ENCODE results near the gene THSD4. TPM values are rescaled to one million over a fixed set of nuclear protein-coding genes. Genes with fewer than 3 reads are reported as not detected.

Gene THSD4
- total RNA-seq, 5 donors from 2014 or later (not counting 1 experiment from before 2014, with no cell fraction given), result 0.03 to 0.23 (median 0.18) TPM; not detected in 2

DNA sequence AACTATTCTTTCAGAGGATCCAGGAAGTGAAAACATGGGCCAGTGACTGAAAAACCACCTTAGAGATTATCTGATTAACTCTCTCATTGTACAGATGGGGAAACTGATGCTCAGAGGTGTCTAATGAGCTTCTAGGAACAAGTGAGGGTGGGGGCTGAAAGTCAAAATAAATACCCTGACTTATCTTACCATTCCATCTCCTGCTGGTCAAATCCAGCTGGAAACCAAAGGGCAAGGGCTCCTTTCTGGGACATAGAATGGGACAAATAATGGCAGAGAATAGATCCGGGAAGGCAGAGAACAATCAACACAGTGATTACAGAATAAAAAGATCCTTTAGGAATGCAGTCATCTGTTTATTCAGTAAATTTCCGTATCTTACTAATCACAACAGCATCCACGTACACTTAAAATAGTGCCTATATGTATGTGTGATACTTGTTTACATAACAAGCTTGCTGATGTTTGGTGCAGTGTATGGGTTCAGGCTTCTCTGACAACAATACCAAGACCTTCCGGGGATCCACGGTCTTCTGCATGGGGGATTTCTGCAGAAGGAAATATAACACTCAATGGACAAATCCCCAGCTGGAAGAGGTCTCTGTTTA is 173.2 kb downstream of the THSD4 start:
- peaks cover 0 to 4% (median 0%) of the 10 kb centered on the region in 3 donors for H3K9me3 Mint-ChIP-seq
- peaks cover 2 to 30% of the 10 kb centered on the region in 2 donors for H3K27me3 Mint-ChIP-seq
- no peaks in the 10 kb centered on the region for H3K9me3 ChIP-seq
- H3K27me3 ChIP-seq (replicated peaks in 1 of 2; ENCODE audit: control insufficient read depth in 2 of 2, extremely low read depth in 1 of 2, insufficient read depth in 2 of 2, low read length in 1 of 2), result peaks cover 2 to 5% of the 10 kb centered on the region in 2 experiments
- POLR2A ChIA-PET, result no interaction called here
- DNase-seq, result no peak
- no peaks in the 10 kb centered on the region for H3K36me3 Mint-ChIP-seq
- H3K27ac Mint-ChIP-seq, result no peak overlapping the region
- ATAC-seq (replicated peaks in 1 of 4), result no peak
- no peak overlapping the region for H3K4me3 Mint-ChIP-seq
- peaks cover 12 to 22% (median 17%) of the 10 kb centered on the region in 3 donors for H3K4me1 Mint-ChIP-seq
- H3K27ac ChIP-seq (ENCODE audit: low read length), result no peak overlapping the region
- H3K4me3 ChIP-seq (ENCODE audit: control insufficient read depth in 1 of 2, extremely low read depth in 1 of 2, low read length in 1 of 2), result no peak overlapping the region
- H3K4me1 ChIP-seq (ENCODE audit: control insufficient read depth in 1 of 2, extremely low read depth in 1 of 2, insufficient read depth in 2 of 2, low read length in 2 of 2), result peaks cover 2 to 7% of the 10 kb centered on the region in 2 experiments
- no CpG with 5 or more reads among the region's 5 CpGs for WGBS (ENCODE audit: insufficient coverage)
- CTCF ChIA-PET, result no interaction called here
- no peaks in the 10 kb centered on the region for H3K36me3 ChIP-seq (ENCODE audit: control insufficient read depth in 2 of 2, extremely low read depth in 1 of 2, insufficient read depth in 1 of 2, low read length in 1 of 2)

DNA sequence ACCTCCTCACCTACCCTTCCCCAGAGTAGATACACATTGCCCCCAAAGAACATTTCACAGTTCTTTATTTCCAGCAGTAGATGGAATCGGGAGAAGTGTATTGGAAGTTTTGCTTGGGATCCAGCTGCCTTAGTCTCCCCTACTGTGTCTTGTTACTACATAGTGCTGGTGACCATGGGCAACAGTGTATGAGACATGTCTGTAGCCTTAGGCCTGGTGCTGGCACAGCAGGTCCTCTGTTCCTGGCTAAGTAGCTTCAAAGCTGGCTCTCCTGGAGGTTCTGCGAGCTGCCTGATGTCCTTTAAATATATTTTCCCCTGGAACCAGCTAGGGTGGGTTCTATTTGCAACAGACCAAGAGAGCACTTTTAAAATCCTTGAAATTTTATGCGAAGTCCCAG is 174.7 kb downstream of the THSD4 start:
- H3K9me3 Mint-ChIP-seq, result peaks cover 0 to 4% (median 0%) of the 10 kb centered on the region in 3 donors
- Histone ChIP-seq H3K4me3 (ENCODE audit: control insufficient read depth in 1 of 2, extremely low read depth in 1 of 2, low read length in 1 of 2) (no peak overlapping the region), H3K27me3 (replicated peaks in 1 of 2; ENCODE audit: control insufficient read depth in 2 of 2, extremely low read depth in 1 of 2, insufficient read depth in 2 of 2, low read length in 1 of 2) (peaks cover 2 to 5% of the 10 kb centered on the region in 2 experiments), H3K27ac (ENCODE audit: low read length) (no peak overlapping the region), H3K36me3 (ENCODE audit: control insufficient read depth in 2 of 2, extremely low read depth in 1 of 2, insufficient read depth in 1 of 2, low read length in 1 of 2) (no peaks in the 10 kb centered on the region), H3K9me3 (no peaks in the 10 kb centered on the region), H3K4me1 (ENCODE audit: control insufficient read depth in 1 of 2, extremely low read depth in 1 of 2, insufficient read depth in 2 of 2, low read length in 2 of 2) (peaks cover 2 to 7% of the 10 kb centered on the region in 2 experiments)
- H3K4me1 Mint-ChIP-seq, result peaks cover 12 to 26% (median 17%) of the 10 kb centered on the region in 3 donors
- H3K27me3 Mint-ChIP-seq, result peaks cover 2 to 19% of the 10 kb centered on the region in 2 donors
- DNase-seq (no peak), ATAC-seq (replicated peaks in 1 of 4) (no peak)
- POLR2A ChIA-PET, result no interaction called here
- no peaks in the 10 kb centered on the region for H3K36me3 Mint-ChIP-seq
- CTCF ChIA-PET, result no interaction called here
- no peak overlapping the region for H3K27ac Mint-ChIP-seq
- H3K4me3 Mint-ChIP-seq, result no peak overlapping the region
- 60% methylated on average over 1 of the region's 3 CpGs for WGBS (ENCODE audit: insufficient coverage)

DNA sequence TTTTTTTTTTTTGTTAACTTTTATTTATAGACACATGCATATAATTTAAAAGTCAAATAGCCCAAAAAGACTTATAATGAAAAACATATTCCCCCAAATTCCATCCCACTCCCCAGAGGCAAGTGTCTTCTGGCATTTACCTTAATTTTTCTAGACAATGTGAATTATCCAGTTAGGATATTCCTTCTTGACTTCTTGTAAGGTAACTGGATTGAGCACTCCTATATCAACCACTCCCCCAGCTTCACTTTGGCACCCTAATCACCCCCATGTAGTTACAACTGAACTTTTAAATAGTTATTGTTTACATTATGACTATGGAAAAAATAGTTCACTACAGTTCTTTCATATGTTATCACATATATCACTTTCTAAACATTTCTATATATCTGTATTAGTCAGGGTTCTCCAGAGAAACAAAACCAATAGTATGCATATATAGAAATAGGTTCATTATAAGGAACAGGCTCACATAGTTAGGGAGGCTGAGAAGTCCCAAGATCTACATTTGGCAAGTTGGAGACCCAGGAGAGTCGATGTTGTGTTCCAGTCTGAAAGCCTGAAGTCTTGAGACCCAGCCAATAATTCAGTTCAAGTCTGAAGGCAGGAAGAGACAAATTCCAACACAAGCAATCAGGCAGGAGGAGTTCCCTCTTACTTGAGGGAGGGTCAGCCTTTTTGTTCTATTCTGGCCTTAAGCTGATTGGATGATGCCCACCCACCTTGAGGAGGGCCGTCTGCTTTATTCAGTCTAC is 175.8 kb downstream of the THSD4 start:
- H3K4me3 Mint-ChIP-seq, result no peak overlapping the region
- POLR2A ChIA-PET, result no interaction called here

DNA sequence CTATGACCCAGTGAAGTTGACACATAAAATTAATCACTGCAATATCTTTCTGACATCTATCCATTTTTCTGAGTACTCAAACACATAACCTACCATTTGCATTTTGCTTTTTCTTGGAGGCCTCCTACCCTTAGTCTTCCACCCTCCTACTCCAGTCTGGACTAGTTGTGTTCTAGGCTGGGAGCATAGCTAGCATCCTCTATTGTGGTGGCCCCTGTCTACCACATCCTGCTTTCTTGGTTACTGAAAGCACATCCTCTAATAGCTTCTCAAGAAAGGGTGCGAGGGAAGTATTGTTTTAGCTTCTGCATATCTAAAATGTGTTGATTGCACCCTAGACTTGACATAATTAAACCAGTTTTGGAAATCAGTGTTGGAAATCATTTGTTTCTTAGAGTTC is 176.5 kb downstream of the THSD4 start:
- peaks cover 12 to 29% (median 17%) of the 10 kb centered on the region in 3 donors for H3K4me1 Mint-ChIP-seq
- Histone ChIP-seq H3K4me3 (ENCODE audit: control insufficient read depth in 1 of 2, extremely low read depth in 1 of 2, low read length in 1 of 2) (no peak overlapping the region), H3K9me3 (no peaks in the 10 kb centered on the region), H3K27ac (ENCODE audit: low read length) (no peak overlapping the region), H3K36me3 (ENCODE audit: control insufficient read depth in 2 of 2, extremely low read depth in 1 of 2, insufficient read depth in 1 of 2, low read length in 1 of 2) (no peaks in the 10 kb centered on the region), H3K4me1 (ENCODE audit: control insufficient read depth in 1 of 2, extremely low read depth in 1 of 2, insufficient read depth in 2 of 2, low read length in 2 of 2) (peaks cover 2 to 7% of the 10 kb centered on the region in 2 experiments), H3K27me3 (replicated peaks in 1 of 2; ENCODE audit: control insufficient read depth in 2 of 2, extremely low read depth in 1 of 2, insufficient read depth in 2 of 2, low read length in 1 of 2) (peaks cover 2 to 5% of the 10 kb centered on the region in 2 experiments)
- no peaks in the 10 kb centered on the region for H3K36me3 Mint-ChIP-seq
- WGBS (ENCODE audit: insufficient coverage), result no CpG with 5 or more reads among the region's 1 CpG
- no peak overlapping the region for H3K27ac Mint-ChIP-seq
- ChIA-PET CTCF (no interaction called here), POLR2A (no interaction called here)
- DNase-seq (peak in 14 of 35 experiments; percentile 1 to 27 (median 3)), ATAC-seq (replicated peaks in 1 of 4) (peak; percentile 55 to 86 (median 59))
- H3K27me3 Mint-ChIP-seq, result peaks cover 2 to 15% of the 10 kb centered on the region in 2 donors
- no peak overlapping the region for H3K4me3 Mint-ChIP-seq
- peaks cover 0 to 4% (median 0%) of the 10 kb centered on the region in 3 donors for H3K9me3 Mint-ChIP-seq

More for the DNA sequence above, 175.8 kb downstream of the THSD4 start:
- H3K9me3 ChIP-seq, result no peaks in the 10 kb centered on the region
- 100% methylated on average over 1 of the region's 2 CpGs for WGBS (ENCODE audit: insufficient coverage)
- Mint-ChIP-seq H3K9me3 (peaks cover 0 to 4% (median 0%) of the 10 kb centered on the region in 3 donors), H3K27ac (no peak overlapping the region), H3K36me3 (no peaks in the 10 kb centered on the region), H3K4me1 (peaks cover 12 to 29% (median 17%) of the 10 kb centered on the region in 3 donors), H3K27me3 (peaks cover 2 to 19% of the 10 kb centered on the region in 2 donors)
- no peak for DNase-seq
- peaks cover 2 to 5% of the 10 kb centered on the region in 2 experiments for H3K27me3 ChIP-seq (replicated peaks in 1 of 2; ENCODE audit: control insufficient read depth in 2 of 2, extremely low read depth in 1 of 2, insufficient read depth in 2 of 2, low read length in 1 of 2)
- H3K36me3 ChIP-seq (ENCODE audit: control insufficient read depth in 2 of 2, extremely low read depth in 1 of 2, insufficient read depth in 1 of 2, low read length in 1 of 2), result no peaks in the 10 kb centered on the region
- peaks cover 2 to 7% of the 10 kb centered on the region in 2 experiments for H3K4me1 ChIP-seq (ENCODE audit: control insufficient read depth in 1 of 2, extremely low read depth in 1 of 2, insufficient read depth in 2 of 2, low read length in 2 of 2)
- ATAC-seq (replicated peaks in 1 of 4), result no peak
- no peak overlapping the region for H3K4me3 ChIP-seq (ENCODE audit: control insufficient read depth in 1 of 2, extremely low read depth in 1 of 2, low read length in 1 of 2)
- no peak overlapping the region for H3K27ac ChIP-seq (ENCODE audit: low read length)
- CTCF ChIA-PET, result no interaction called here

DNA sequence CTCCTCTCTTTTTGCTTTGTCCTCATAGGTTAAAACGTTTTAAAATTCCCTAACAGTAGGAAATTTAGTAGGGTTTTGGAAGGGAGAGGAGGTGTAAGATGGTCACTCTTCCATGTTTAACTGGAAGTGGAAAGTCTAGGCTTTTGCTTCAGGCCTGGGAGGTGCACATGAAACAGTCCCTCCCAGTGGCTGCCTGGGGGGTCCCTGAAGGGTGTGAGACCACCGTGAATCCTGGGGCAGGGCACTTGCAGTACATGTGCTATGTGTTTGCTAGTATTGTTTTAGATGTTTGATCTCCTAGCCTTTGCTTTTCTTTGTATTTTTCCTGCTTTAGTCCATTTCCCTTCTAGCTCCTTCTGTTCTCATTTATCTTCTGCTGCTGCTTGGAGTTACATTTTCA is 178.5 kb downstream of the THSD4 start:
- Mint-ChIP-seq H3K4me3 (no peak overlapping the region), H3K9me3 (peaks cover 0 to 4% (median 0%) of the 10 kb centered on the region in 3 donors), H3K4me1 (peaks cover 12 to 29% (median 17%) of the 10 kb centered on the region in 3 donors), H3K27me3 (peaks cover 0 to 9% of the 10 kb centered on the region in 2 donors), H3K36me3 (no peaks in the 10 kb centered on the region), H3K27ac (no peak overlapping the region)
- POLR2A ChIA-PET, result no interaction called here
- H3K9me3 ChIP-seq, result no peaks in the 10 kb centered on the region
- CTCF ChIA-PET, result no interaction called here
- peaks cover 2 to 7% of the 10 kb centered on the region in 2 experiments for H3K4me1 ChIP-seq (ENCODE audit: control insufficient read depth in 1 of 2, extremely low read depth in 1 of 2, insufficient read depth in 2 of 2, low read length in 2 of 2)
- 13% methylated on average over 1 of the region's 2 CpGs for WGBS (ENCODE audit: insufficient coverage)
- H3K4me3 ChIP-seq (ENCODE audit: control insufficient read depth in 1 of 2, extremely low read depth in 1 of 2, low read length in 1 of 2), result no peak overlapping the region
- ATAC-seq (replicated peaks in 1 of 4), result no peak
- no peak for DNase-seq
- no peak overlapping the region for H3K27ac ChIP-seq (ENCODE audit: low read length)
- H3K27me3 ChIP-seq (replicated peaks in 1 of 2; ENCODE audit: control insufficient read depth in 2 of 2, extremely low read depth in 1 of 2, insufficient read depth in 2 of 2, low read length in 1 of 2), result peaks cover 2 to 5% of the 10 kb centered on the region in 2 experiments
- no peaks in the 10 kb centered on the region for H3K36me3 ChIP-seq (ENCODE audit: control insufficient read depth in 2 of 2, extremely low read depth in 1 of 2, insufficient read depth in 1 of 2, low read length in 1 of 2)

DNA sequence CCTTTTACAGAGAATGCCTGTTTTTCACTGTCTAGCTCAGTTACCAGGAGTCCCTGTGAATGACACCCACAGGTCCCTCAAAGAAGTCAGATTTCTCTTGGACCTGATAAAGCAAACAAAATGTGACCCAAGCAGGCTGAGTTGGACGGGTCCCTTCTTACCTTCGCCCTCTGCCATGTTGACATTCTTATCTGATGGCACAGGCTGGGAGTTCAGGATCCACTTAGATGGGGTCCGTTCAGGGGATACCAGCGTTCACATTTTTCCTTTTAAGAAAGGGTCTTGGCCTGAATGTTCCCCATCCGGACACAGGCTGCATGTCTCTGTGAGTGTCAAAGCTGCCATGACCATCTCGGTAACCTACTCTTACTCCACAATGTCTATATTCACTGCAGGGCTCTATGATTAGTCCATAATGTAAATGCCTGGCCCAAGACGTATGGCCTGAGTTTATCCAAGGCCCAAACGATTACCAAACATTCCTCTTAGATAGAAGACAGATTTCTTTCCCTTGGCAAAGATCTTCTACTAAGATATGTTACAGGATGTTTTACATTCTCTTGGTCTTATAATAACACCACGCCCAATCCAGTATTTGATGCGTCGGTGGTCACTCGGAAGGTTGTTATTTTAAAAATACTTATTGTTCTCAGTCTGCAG is 179.1 kb downstream of the THSD4 start:
- DNase-seq (no peak), ATAC-seq (replicated peaks in 1 of 4) (no peak)
- no peak overlapping the region for H3K27ac ChIP-seq (ENCODE audit: low read length)
- CTCF ChIA-PET, result interaction anchor here in 1 of 2 donors (0.6 kb wide), 1 partner anchor 49 kb away, joined by 3 read pairs; no protein-coding TSS in a partner anchor
- POLR2A ChIA-PET, result no interaction called here
- peaks cover 0 to 14% of the 10 kb centered on the region in 2 donors for H3K27me3 Mint-ChIP-seq
- peaks cover 2 to 5% of the 10 kb centered on the region in 2 experiments for H3K27me3 ChIP-seq (replicated peaks in 1 of 2; ENCODE audit: control insufficient read depth in 2 of 2, extremely low read depth in 1 of 2, insufficient read depth in 2 of 2, low read length in 1 of 2)
- no peaks in the 10 kb centered on the region for H3K36me3 Mint-ChIP-seq
- peaks cover 12 to 29% (median 17%) of the 10 kb centered on the region in 3 donors for H3K4me1 Mint-ChIP-seq
- H3K9me3 ChIP-seq, result no peaks in the 10 kb centered on the region
- H3K36me3 ChIP-seq (ENCODE audit: control insufficient read depth in 2 of 2, extremely low read depth in 1 of 2, insufficient read depth in 1 of 2, low read length in 1 of 2), result no peaks in the 10 kb centered on the region
- H3K9me3 Mint-ChIP-seq, result peaks cover 0 to 4% (median 0%) of the 10 kb centered on the region in 3 donors
- no peak overlapping the region for H3K27ac Mint-ChIP-seq
- H3K4me3 Mint-ChIP-seq, result no peak overlapping the region
- peaks cover 2 to 7% of the 10 kb centered on the region in 2 experiments for H3K4me1 ChIP-seq (ENCODE audit: control insufficient read depth in 1 of 2, extremely low read depth in 1 of 2, insufficient read depth in 2 of 2, low read length in 2 of 2)
- 81% methylated on average over 5 of the region's 12 CpGs for WGBS (ENCODE audit: insufficient coverage)
- H3K4me3 ChIP-seq (ENCODE audit: control insufficient read depth in 1 of 2, extremely low read depth in 1 of 2, low read length in 1 of 2), result no peak overlapping the region

Measured in T-cell (primary cell).